ENCODE data around the gene SCFD2. TPM values are rescaled to one million over a fixed set of nuclear protein-coding genes. Genes with fewer than 3 reads are reported as not detected.

The SCFD2 gene
- total and polyA plus RNA-seq, 2 donors (not counting 3 experiments of a cell fraction or from before 2014, with no cell fraction given) = 12.3 to 22.8 TPM

GRCh38 chr4:53076374-53076958 is 289.4 kb downstream of the SCFD2 start:
- Histone ChIP-seq H3K4me2 (ENCODE audit: insufficient read depth, low read length) (no peak overlapping the region), H3K4me1 (ENCODE audit: control insufficient read depth, extremely low read depth, insufficient read depth, low read length) (no peaks in the 10 kb centered on the region), H3K27ac (ENCODE audit: insufficient read depth, low read depth, low read length) (no peak overlapping the region), H3K79me2 (ENCODE audit: control insufficient read depth, insufficient read depth, low read length) (no peaks in the 10 kb centered on the region), H3K9me3 (replicated peaks; ENCODE audit: control insufficient read depth, insufficient read depth, low read length) (no peaks in the 10 kb centered on the region), H3K36me3 (ENCODE audit: control insufficient read depth in 2 of 2, extremely low read depth in 1 of 2, insufficient read depth in 2 of 2, low read length in 2 of 2) (no peaks in the 10 kb centered on the region), H4K20me1 (replicated peaks; ENCODE audit: control insufficient read depth, extremely low read depth, insufficient read depth, low read length) (no peaks in the 10 kb centered on the region), H2AFZ (ENCODE audit: low read depth, low read length) (no peak overlapping the region), H3K4me3 (replicated peaks in 1 of 3; ENCODE audit: insufficient read depth in 1 of 3, low read depth in 1 of 3, low read length in 3 of 3) (no peak overlapping the region), H3K9me1 (replicated peaks; ENCODE audit: control insufficient read depth, extremely low read depth, insufficient read depth, low read length) (no peaks in the 10 kb centered on the region), H3K27me3 (ENCODE audit: control insufficient read depth in 2 of 2, insufficient read depth in 2 of 2, low read length in 2 of 2) (no peaks in the 10 kb centered on the region), H3K9ac (replicated peaks; ENCODE audit: extremely low read depth, insufficient read depth, low read length) (no peak overlapping the region)
- no TSS peak for BruUV-seq (replicated peaks)
- no peak for FAIRE-seq
- ChIA-PET CTCF (no interaction called here), POLR2A (no interaction called here)
- TF ChIP-seq GATA2 (IDR thresholded peaks at IDR 0.05; ENCODE audit: insufficient read depth, insufficient read length, low read depth, low read length) (no peak), MAX (IDR thresholded peaks at IDR 0.05; ENCODE audit: insufficient read depth, insufficient read length) (no peak), MYC (IDR thresholded peaks at IDR 0.05; ENCODE audit: low read depth, low read length) (no peak), POLR2A (IDR thresholded peaks at IDR 0.05; ENCODE audit: low read depth, low read length) (no peak)
- DNase-seq (ENCODE audit: low read depth, low spot score) = no peak
- intact Hi-C loops (cut with micrococcal nuclease) (no loop called here), dilution Hi-C loops (cut with MboI; ENCODE audit: extremely low pct_ligation_motif_present, low sequenced_read_pairs) (no loop called here)

GRCh38 chr4:53075162-53075785 is 290.6 kb downstream of the SCFD2 start:
- no peaks in the 10 kb centered on the region for H3K9me1 ChIP-seq (replicated peaks; ENCODE audit: control insufficient read depth, extremely low read depth, insufficient read depth, low read length)
- FAIRE-seq = no peak
- H3K4me2 ChIP-seq (ENCODE audit: insufficient read depth, low read length) = no peak overlapping the region
- H3K9me3 ChIP-seq (replicated peaks; ENCODE audit: control insufficient read depth, insufficient read depth, low read length) = no peaks in the 10 kb centered on the region
- H3K4me1 ChIP-seq (ENCODE audit: control insufficient read depth, extremely low read depth, insufficient read depth, low read length) = no peaks in the 10 kb centered on the region
- dilution Hi-C loops (cut with MboI; ENCODE audit: extremely low pct_ligation_motif_present, low sequenced_read_pairs) = no loop called here
- H3K27me3 ChIP-seq (ENCODE audit: control insufficient read depth in 2 of 2, insufficient read depth in 2 of 2, low read length in 2 of 2) = no peaks in the 10 kb centered on the region
- no peaks in the 10 kb centered on the region for H3K79me2 ChIP-seq (ENCODE audit: control insufficient read depth, insufficient read depth, low read length)
- H3K36me3 ChIP-seq (ENCODE audit: control insufficient read depth in 2 of 2, extremely low read depth in 1 of 2, insufficient read depth in 2 of 2, low read length in 2 of 2) = no peaks in the 10 kb centered on the region
- DNase-seq (ENCODE audit: low read depth, low spot score) = no peak
- intact Hi-C loops (cut with micrococcal nuclease) = no loop called here
- ChIA-PET POLR2A (no interaction called here), CTCF (interaction anchor here (0.9 to 1.2 kb wide), 2 partner anchors 23 to 699 kb away, joined by 3 read pairs; no protein-coding TSS in a partner anchor)
- no peak overlapping the region for H3K27ac ChIP-seq (ENCODE audit: insufficient read depth, low read depth, low read length)
- H3K9ac ChIP-seq (replicated peaks; ENCODE audit: extremely low read depth, insufficient read depth, low read length) = no peak overlapping the region
- H4K20me1 ChIP-seq (replicated peaks; ENCODE audit: control insufficient read depth, extremely low read depth, insufficient read depth, low read length) = no peaks in the 10 kb centered on the region
- no peak overlapping the region for H2AFZ ChIP-seq (ENCODE audit: low read depth, low read length)
- no peak overlapping the region for H3K4me3 ChIP-seq (replicated peaks in 1 of 3; ENCODE audit: insufficient read depth in 1 of 3, low read depth in 1 of 3, low read length in 3 of 3)
- BruUV-seq (replicated peaks) = no TSS peak
- TF ChIP-seq POLR2A (IDR thresholded peaks at IDR 0.05; ENCODE audit: low read depth, low read length) (no peak), POLR2AphosphoS5 (IDR thresholded peaks at IDR 0.05; ENCODE audit: insufficient read depth, low read depth, low read length) (no peak), JUN (IDR thresholded peaks at IDR 0.05; ENCODE audit: borderline replicate concordance, insufficient read depth, insufficient read length, low read depth) (no peak), MAX (IDR thresholded peaks at IDR 0.05; ENCODE audit: insufficient read depth, insufficient read length) (no peak), GATA2 (IDR thresholded peaks at IDR 0.05; ENCODE audit: insufficient read depth, insufficient read length, low read depth, low read length) (no peak), CTCF (IDR thresholded peaks at IDR 0.05; ENCODE audit: extremely low read depth in 1 of 2, insufficient read depth in 1 of 2, low read depth in 1 of 2, low read length in 2 of 2) (no peak), MYC (IDR thresholded peaks at IDR 0.05; ENCODE audit: low read depth, low read length) (no peak), FOS (IDR thresholded peaks at IDR 0.05; ENCODE audit: borderline replicate concordance, insufficient read depth, low read length) (no peak), EZH2 (IDR thresholded peaks at IDR 0.05; ENCODE audit: borderline replicate concordance, low read depth, low read length, severe bottlenecking) (no peak)
